Naive thymus-derived CD4-positive, alpha-beta T cell (primary cell): ENCODE results near the gene TLN1. TPM values are rescaled to one million over a fixed set of nuclear protein-coding genes. Genes with fewer than 3 reads are reported as not detected.

Experiments
- ATAC-seq: fragments of 150-1000 bp; cut with Tn5 transposase; 2 replicates; pipeline ENCODE4 v1.10.0; 2021; ENCODE audit warnings: mild to moderate bottlenecking, moderate library complexity
- CTCF ChIA-PET: fragments of 350-600 bp; sonication (Branson Sonifier 250); formaldehyde crosslinking; loops from one replicate; lab custom pipeline; 2021; ENCODE audit warnings: antibody characterized with exemption; lab: Charles Lee
- POLR2A ChIA-PET: fragments of 350-600 bp; sonication (Branson Sonifier 250); formaldehyde crosslinking; loops from one replicate; lab custom pipeline; 2021; ENCODE audit warnings: antibody characterized with exemption, inconsistent platforms; lab: Charles Lee
- DNase-seq, 9 donors: peaks; one replicate each; pipeline versions ENCODE4 v3.0.0 to v3.0.0-alpha.2; 2020 to 2022; ENCODE audit warnings: mixed read lengths in 1 of 9
- H3K27ac ChIP-seq: one replicate; pipeline ENCODE4 v1.7.0; 2013; ENCODE audit warnings: mild to moderate bottlenecking, low read depth, low read length, moderate library complexity
- H3K27me3 ChIP-seq, 2 donors: one replicate each; pipeline ENCODE4 v1.7.0; 2013; ENCODE audit warnings: low read length in 2 of 2, mild to moderate bottlenecking in 2 of 2, moderate library complexity in 2 of 2; ENCODE audit not compliant: control insufficient read depth in 2 of 2, insufficient read depth in 2 of 2
- H3K36me3 ChIP-seq, 3 experiments: 1 replicate in 2 of 3; 2 replicates in 1 of 3; pipeline ENCODE4 v1.7.0; 2013; ENCODE audit warnings: low read length in 3 of 3, mild to moderate bottlenecking in 3 of 3, moderate library complexity in 1 of 3; ENCODE audit not compliant: insufficient read depth in 3 of 3, control insufficient read depth in 2 of 3
- H3K4me1 ChIP-seq, 2 donors: one replicate each; pipeline ENCODE4 v1.7.0; 2013; ENCODE audit warnings: low read length in 2 of 2, mild to moderate bottlenecking in 2 of 2, moderate library complexity in 1 of 2; ENCODE audit not compliant: control insufficient read depth in 2 of 2, insufficient read depth in 2 of 2
- H3K4me3 ChIP-seq: 2 replicates; pipeline ENCODE4 v1.7.0; 2013; ENCODE audit warnings: mild to moderate bottlenecking, low read length
- H3K9me3 ChIP-seq, 3 experiments: 1 replicate in 2 of 3; 2 replicates in 1 of 3; pipeline ENCODE4 v1.7.0; 2013; ENCODE audit warnings: low read length in 3 of 3; ENCODE audit not compliant: control insufficient read depth in 2 of 3
- H3K27ac Mint-ChIP-seq, 9 donors: one replicate each; pipeline ENCODE4 v1.8.0; 2020 to 2022; ENCODE audit warnings: mixed read lengths in 9 of 9, mild to moderate bottlenecking in 8 of 9, moderate library complexity in 5 of 9, inconsistent platforms in 2 of 9
- H3K27me3 Mint-ChIP-seq, 5 donors: one replicate each; pipeline ENCODE4 v1.8.0; 2021 to 2022; ENCODE audit warnings: mixed read lengths in 5 of 5, mild to moderate bottlenecking in 1 of 5
- H3K36me3 Mint-ChIP-seq, 5 donors: one replicate each; pipeline ENCODE4 v1.8.0; 2020 to 2022; ENCODE audit warnings: mixed read lengths in 5 of 5, mild to moderate bottlenecking in 3 of 5, inconsistent platforms in 1 of 5
- H3K4me1 Mint-ChIP-seq, 7 donors: one replicate each; pipeline ENCODE4 v1.8.0; 2020 to 2022; ENCODE audit warnings: mixed read lengths in 7 of 7, mild to moderate bottlenecking in 3 of 7, inconsistent platforms in 1 of 7
- H3K4me3 Mint-ChIP-seq, 10 donors: one replicate each; pipeline ENCODE4 v1.8.0; 2020 to 2022; ENCODE audit warnings: mild to moderate bottlenecking in 10 of 10, mixed read lengths in 10 of 10, moderate library complexity in 6 of 10, inconsistent platforms in 2 of 10
- H3K9me3 Mint-ChIP-seq, 11 donors: one replicate each; pipeline ENCODE4 v1.8.0; 2020 to 2022; ENCODE audit warnings: mixed read lengths in 11 of 11, mild to moderate bottlenecking in 4 of 11, inconsistent platforms in 1 of 11, moderate library complexity in 1 of 11
- intact Hi-C, 2 donors: fragments of 100-400 bp; cut with micrococcal nuclease; formaldehyde crosslinking; loops; one replicate each; pipeline ENCODE4 v1.15.1; 2023
- polyA plus RNA-seq, 2 donors: library from polyadenylated mRNA; unstranded; fragments of 300-500 nt; fragmentation: Illumina TruSeq; gene quantifications; one replicate each; pipeline ENCODE4 v1.2.3, GENCODE V29; 2021
- total RNA-seq, 6 experiments: library from RNA in 5 of 6; stranded (reverse) in 5 of 6; gene quantifications; 1 replicate in 5 of 6; 2 replicates in 1 of 6; pipeline ENCODE4 v1.2.3 and lab custom pipeline; 2021 to 2026

Gene TLN1, protein sequence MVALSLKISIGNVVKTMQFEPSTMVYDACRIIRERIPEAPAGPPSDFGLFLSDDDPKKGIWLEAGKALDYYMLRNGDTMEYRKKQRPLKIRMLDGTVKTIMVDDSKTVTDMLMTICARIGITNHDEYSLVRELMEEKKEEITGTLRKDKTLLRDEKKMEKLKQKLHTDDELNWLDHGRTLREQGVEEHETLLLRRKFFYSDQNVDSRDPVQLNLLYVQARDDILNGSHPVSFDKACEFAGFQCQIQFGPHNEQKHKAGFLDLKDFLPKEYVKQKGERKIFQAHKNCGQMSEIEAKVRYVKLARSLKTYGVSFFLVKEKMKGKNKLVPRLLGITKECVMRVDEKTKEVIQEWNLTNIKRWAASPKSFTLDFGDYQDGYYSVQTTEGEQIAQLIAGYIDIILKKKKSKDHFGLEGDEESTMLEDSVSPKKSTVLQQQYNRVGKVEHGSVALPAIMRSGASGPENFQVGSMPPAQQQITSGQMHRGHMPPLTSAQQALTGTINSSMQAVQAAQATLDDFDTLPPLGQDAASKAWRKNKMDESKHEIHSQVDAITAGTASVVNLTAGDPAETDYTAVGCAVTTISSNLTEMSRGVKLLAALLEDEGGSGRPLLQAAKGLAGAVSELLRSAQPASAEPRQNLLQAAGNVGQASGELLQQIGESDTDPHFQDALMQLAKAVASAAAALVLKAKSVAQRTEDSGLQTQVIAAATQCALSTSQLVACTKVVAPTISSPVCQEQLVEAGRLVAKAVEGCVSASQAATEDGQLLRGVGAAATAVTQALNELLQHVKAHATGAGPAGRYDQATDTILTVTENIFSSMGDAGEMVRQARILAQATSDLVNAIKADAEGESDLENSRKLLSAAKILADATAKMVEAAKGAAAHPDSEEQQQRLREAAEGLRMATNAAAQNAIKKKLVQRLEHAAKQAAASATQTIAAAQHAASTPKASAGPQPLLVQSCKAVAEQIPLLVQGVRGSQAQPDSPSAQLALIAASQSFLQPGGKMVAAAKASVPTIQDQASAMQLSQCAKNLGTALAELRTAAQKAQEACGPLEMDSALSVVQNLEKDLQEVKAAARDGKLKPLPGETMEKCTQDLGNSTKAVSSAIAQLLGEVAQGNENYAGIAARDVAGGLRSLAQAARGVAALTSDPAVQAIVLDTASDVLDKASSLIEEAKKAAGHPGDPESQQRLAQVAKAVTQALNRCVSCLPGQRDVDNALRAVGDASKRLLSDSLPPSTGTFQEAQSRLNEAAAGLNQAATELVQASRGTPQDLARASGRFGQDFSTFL (N-terminal part only)
- total RNA-seq (100 to 1,000 TPM; 191 to 369 (median 241) TPM), polyA plus RNA-seq (100 to 1,000 TPM in 1 of 2 donors, 10 to 100 TPM in 1; 33.8 to 112 TPM), total RNA-seq (lab: John Stamatoyannopoulos, UW) (486 reads per million, percentile 98 among the genes with 10 or more reads in this experiment)

DNA sequence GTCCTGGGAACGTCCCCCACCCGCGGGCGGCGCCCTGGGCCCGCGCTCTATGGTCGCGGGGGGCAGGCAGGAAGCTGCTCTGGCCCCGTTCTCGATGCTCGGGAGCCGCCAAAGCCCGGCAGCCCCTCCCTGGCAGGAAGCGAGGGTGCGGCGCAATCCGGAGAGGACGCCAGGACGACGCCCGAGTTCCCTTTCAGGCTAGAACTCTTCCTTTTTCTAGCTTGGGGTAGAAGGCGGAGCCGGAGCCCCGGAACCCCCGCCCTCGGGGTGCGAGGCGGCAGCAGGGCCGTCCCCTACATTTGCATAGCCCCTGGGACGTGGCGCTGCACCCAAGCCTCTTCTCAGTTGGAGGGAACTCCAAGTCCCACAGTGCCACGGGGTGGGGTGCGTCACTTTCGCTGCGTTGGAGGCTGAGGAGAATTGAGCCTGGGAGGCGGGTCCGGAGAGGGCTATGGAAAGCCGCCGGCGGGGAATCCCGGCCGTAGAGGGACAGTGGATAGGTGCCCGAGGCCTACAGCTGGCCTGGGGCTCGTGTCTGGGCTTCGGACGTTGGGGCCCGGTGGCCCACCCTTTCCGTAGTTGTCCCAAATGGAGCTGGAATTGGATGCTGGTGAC lies at the start of gene TLN1, which contains the start of gene CREB3:
TSS of gene TLN1 (minus strand) at position 11 of the 615 bp plus-strand sequence. CDS start 6,501 bp downstream, outside the sequence.
TSS of gene CREB3 (plus strand) at position 482 of the 615 bp plus-strand sequence. CDS start at position 589, 107 bp downstream.
- Histone ChIP-seq H3K27ac (peak within 1 kb of the TSS; percentile 93), H3K36me3 (peaks cover 0 to 21% (median 5%) of the 10 kb centered on the region in 3 experiments), H3K4me3 (peak within 1 kb of the TSS; percentile 98), H3K27me3 (no peaks in the 10 kb centered on the region), H3K4me1 (peaks cover 56 to 60% of the 10 kb centered on the region in 2 donors), H3K9me3 (no peaks in the 10 kb centered on the region)
- Mint-ChIP-seq H3K4me3 (peak within 1 kb of the TSS in 5 of 10 donors; percentile 87 to 97 (median 94)), H3K4me1 (peaks cover 20 to 34% (median 22%) of the 10 kb centered on the region in 7 donors), H3K27me3 (no peaks in the 10 kb centered on the region), H3K27ac (peak within 1 kb of the TSS in 6 of 9 donors; percentile 80 to 96 (median 92)), H3K36me3 (peaks cover 0 to 14% (median 8%) of the 10 kb centered on the region in 5 donors), H3K9me3 (no peaks in the 10 kb centered on the region)
- peak; percentile 94 for ATAC-seq
- intact Hi-C loops: loop anchor here (1.0 to 10.0 kb wide), 19 partner anchors 17 to 1085 kb away; partner anchors contain the start of genes GBA2 (in 2 of the 2), RGP1 (in 2 of the 2), CCDC107 (in 1 of the 2) and CCL27 (in 1 of the 2)
- DNase-seq: peak; percentile 86 to 98 (median 96)
- ChIA-PET POLR2A (interaction anchor here (0.5 to 7.2 kb wide), 24 partner anchors 8 to 1085 kb away, joined by 3 to 89 read pairs (median 5); partner anchors contain the start of genes ARHGEF39, CCDC107, GBA2 and HINT2), CTCF (interaction anchor here (0.6 to 6.4 kb wide), 18 partner anchors 9 to 178 kb away, joined by 3 to 50 read pairs (median 5); partner anchors contain the start of genes CCDC107, GBA2, RGP1 and RMRP)

DNA sequence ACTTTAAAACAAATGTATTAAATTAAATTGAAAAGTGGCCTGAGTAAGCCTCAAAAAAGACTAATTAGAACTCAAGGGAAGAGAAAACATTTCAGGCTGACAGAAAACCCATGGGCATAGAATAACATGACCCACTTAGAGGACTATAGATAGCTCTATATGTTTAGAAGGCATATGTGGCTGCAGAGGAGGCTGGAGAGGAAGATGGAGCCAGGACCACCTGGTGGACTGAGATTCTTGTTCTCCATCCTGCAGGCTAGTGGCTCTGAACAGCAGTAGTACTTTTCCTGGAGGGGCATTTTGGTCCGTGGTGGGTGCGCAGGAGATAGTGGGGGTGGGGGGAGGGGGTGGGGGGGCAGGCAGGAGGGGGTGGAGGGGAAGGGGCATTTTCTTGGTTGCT lies 49.1 kb upstream of the TLN1 start:
- Histone ChIP-seq H3K27ac (no peak overlapping the region), H3K27me3 (no peaks in the 10 kb centered on the region), H3K4me3 (no peak overlapping the region), H3K9me3 (no peaks in the 10 kb centered on the region), H3K4me1 (no peaks in the 10 kb centered on the region), H3K36me3 (peaks cover 0 to 15% (median 0%) of the 10 kb centered on the region in 3 experiments)
- Mint-ChIP-seq H3K27ac (no peak overlapping the region), H3K4me1 (peaks cover 0 to 11% (median 4%) of the 10 kb centered on the region in 7 donors), H3K36me3 (peaks cover 9 to 41% (median 20%) of the 10 kb centered on the region in 5 donors), H3K4me3 (no peak overlapping the region), H3K9me3 (no peaks in the 10 kb centered on the region), H3K27me3 (no peaks in the 10 kb centered on the region)
- intact Hi-C loops: no loop called here
- CTCF ChIA-PET: interaction anchor here (1.1 kb wide), 1 partner anchor 24 kb away, joined by 5 read pairs; no protein-coding TSS in a partner anchor
- POLR2A ChIA-PET: no interaction called here
- DNase-seq: no peak
- ATAC-seq: no peak

DNA sequence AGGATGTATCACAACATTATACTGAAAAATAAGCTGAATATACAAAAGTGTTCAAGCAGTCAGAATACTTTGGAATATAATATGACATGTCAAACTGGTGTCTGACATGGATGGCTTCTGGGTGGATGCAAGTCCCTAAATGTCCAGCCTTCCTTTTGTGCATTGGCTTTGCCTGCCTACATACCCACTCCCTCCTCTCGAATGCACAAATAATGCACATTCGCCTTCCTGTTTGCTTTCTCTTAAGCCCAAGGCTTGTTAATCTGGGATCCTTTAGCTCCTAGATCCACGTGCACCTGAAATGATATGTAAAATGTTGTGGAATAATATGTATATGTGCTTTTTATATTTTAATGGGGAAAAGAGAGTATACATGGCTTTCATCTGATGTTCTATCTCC lies 46.5 kb upstream of the TLN1 start:
- peaks cover 0 to 3% (median 0%) of the 10 kb centered on the region in 3 experiments for H3K36me3 ChIP-seq
- CTCF ChIA-PET: interaction anchor here (1.0 to 1.1 kb wide), 2 partner anchors 9 to 104 kb away, joined by 4 read pairs; no protein-coding TSS in a partner anchor
- no peak overlapping the region for H3K4me3 ChIP-seq
- H3K27ac Mint-ChIP-seq: peak overlapping the region in 2 of 9 donors; percentile 11 to 23
- peaks cover 0 to 19% (median 4%) of the 10 kb centered on the region in 7 donors for H3K4me1 Mint-ChIP-seq
- ATAC-seq: no peak
- DNase-seq: no peak
- H3K4me3 Mint-ChIP-seq: no peak overlapping the region
- intact Hi-C loops: no loop called here
- no peak overlapping the region for H3K27ac ChIP-seq
- H3K9me3 Mint-ChIP-seq: no peaks in the 10 kb centered on the region
- POLR2A ChIA-PET: interaction anchor here (0.6 to 0.8 kb wide), 2 partner anchors 27 to 136 kb away, joined by 3 read pairs; no protein-coding TSS in a partner anchor
- no peaks in the 10 kb centered on the region for H3K9me3 ChIP-seq
- peaks cover 2 to 25% (median 10%) of the 10 kb centered on the region in 5 donors for H3K36me3 Mint-ChIP-seq
- no peaks in the 10 kb centered on the region for H3K27me3 ChIP-seq
- no peaks in the 10 kb centered on the region for H3K4me1 ChIP-seq
- no peaks in the 10 kb centered on the region for H3K27me3 Mint-ChIP-seq

DNA sequence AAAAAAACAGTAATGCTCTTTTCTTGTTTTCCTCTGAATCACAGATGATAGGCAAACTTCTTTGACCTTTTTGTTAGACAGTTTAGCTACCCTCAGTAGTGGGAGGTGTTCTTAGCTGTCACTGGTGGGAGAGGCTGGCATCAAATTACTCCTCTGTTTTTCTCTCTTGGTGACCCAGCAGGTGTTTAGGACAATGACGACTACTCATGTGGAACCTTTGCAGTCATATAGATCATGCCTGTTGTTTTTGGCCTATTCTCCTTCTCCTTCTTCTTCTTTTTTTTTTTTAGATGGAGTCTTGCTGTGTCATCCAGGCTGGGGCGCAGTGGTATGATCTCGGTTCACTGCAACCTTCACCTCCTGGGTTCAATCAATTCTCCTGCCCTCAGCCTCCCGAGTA lies 44.0 kb upstream of the TLN1 start:
- Histone ChIP-seq H3K36me3 (peaks cover 0 to 3% (median 0%) of the 10 kb centered on the region in 3 experiments), H3K9me3 (no peaks in the 10 kb centered on the region), H3K27me3 (no peaks in the 10 kb centered on the region), H3K4me3 (no peak overlapping the region), H3K27ac (no peak overlapping the region), H3K4me1 (no peaks in the 10 kb centered on the region)
- intact Hi-C loops: no loop called here
- H3K36me3 Mint-ChIP-seq: peaks cover 0 to 17% (median 7%) of the 10 kb centered on the region in 5 donors
- no peak overlapping the region for H3K4me3 Mint-ChIP-seq
- H3K27me3 Mint-ChIP-seq: no peaks in the 10 kb centered on the region
- DNase-seq: no peak
- POLR2A ChIA-PET: interaction anchor here (1.4 kb wide), 1 partner anchor 36 kb away, joined by 4 read pairs; the partner anchor contains the start of gene SPAG8
- H3K9me3 Mint-ChIP-seq: no peaks in the 10 kb centered on the region
- CTCF ChIA-PET: interaction anchor here (0.6 to 0.8 kb wide), 2 partner anchors 45 to 117 kb away, joined by 3 to 4 read pairs; no protein-coding TSS in a partner anchor
- no peak for ATAC-seq
- H3K27ac Mint-ChIP-seq: no peak overlapping the region
- H3K4me1 Mint-ChIP-seq: peaks cover 0 to 19% (median 3%) of the 10 kb centered on the region in 7 donors

DNA sequence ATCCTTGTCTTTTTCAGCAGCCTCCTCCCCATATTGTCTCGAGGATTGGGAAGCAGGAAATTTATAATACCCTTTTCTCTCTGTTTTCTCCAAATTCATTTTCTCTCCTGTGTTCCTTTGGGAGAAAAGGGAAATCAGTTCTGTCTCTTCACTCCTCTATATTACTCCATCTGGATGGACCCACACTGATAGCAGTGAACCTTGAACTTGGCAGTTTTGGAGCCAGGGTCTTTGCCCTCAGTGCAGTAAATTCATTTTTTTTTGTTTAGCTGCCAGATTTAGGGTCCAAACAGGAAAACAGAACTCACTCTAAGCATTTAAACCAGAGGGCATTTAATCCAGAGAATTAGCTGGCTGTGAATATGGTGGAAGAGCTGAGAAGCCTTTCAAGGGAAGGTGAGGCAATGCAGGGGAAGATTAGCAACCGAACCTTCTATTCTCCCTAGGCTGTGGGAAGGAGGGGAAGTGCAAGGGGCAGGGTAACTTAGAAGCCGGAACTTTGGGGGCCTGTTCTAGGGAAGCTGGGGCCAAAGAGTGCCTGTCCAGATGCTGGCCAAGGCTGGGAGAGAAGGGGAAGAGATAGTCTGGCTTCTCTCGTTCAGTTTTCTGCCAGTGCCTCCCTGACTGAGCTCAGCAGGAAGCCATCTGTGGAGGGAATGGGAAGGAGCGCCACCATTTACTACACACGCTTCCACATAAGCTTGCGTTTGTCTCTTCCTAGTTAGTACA lies 43.1 kb upstream of the TLN1 start:
- no peaks in the 10 kb centered on the region for H3K9me3 ChIP-seq
- H3K27ac Mint-ChIP-seq: peak overlapping the region in 2 of 9 donors; percentile 58 to 80
- no peak for DNase-seq
- intact Hi-C loops: loop anchor here in 1 of 2 donors (2.0 kb wide), 1 partner anchor 18 kb away; no protein-coding TSS in a partner anchor
- H3K4me1 Mint-ChIP-seq: peaks cover 0 to 19% (median under 1%) of the 10 kb centered on the region in 7 donors
- no peaks in the 10 kb centered on the region for H3K27me3 Mint-ChIP-seq
- H3K4me3 ChIP-seq: no peak overlapping the region
- H3K9me3 Mint-ChIP-seq: no peaks in the 10 kb centered on the region
- H3K27me3 ChIP-seq: no peaks in the 10 kb centered on the region
- peaks cover 0 to 3% (median 0%) of the 10 kb centered on the region in 3 experiments for H3K36me3 ChIP-seq
- H3K27ac ChIP-seq: no peak overlapping the region
- POLR2A ChIA-PET: interaction anchor here (1.4 kb wide), 1 partner anchor 37 kb away, joined by 4 read pairs; the partner anchor contains the start of gene SPAG8
- ATAC-seq: no peak
- CTCF ChIA-PET: interaction anchor here (0.9 kb wide), 1 partner anchor 15 kb away, joined by 3 read pairs; no protein-coding TSS in a partner anchor
- peaks cover 0 to 10% (median 3%) of the 10 kb centered on the region in 5 donors for H3K36me3 Mint-ChIP-seq
- H3K4me3 Mint-ChIP-seq: no peak overlapping the region
- no peaks in the 10 kb centered on the region for H3K4me1 ChIP-seq
